Psoas muscle (tissue), 8 donors: ENCODE results near the gene ZNF521. TPM values are rescaled to one million over a fixed set of nuclear protein-coding genes. Genes with fewer than 3 reads are reported as not detected.
A peak's percentile ranks its signal among the peaks of the same experiment; 100 is the strongest.

Experiments used
- ATAC-seq, 4 donors: fragments of 200-7000 bp; cut with Tn5 transposase; one replicate each; pipeline ENCODE4 v1.9.1; 2020; ENCODE audit warnings: moderate library complexity in 3 of 4, mild to moderate bottlenecking in 2 of 4
- DNase-seq, 2 donors: peaks; one replicate each; pipeline ENCODE4 v3.0.0-alpha.2; 2020
- H3K27ac ChIP-seq: fragments of 200-600 bp; one replicate; pipeline ENCODE4 v1.8.0; 2022
- H3K27me3 ChIP-seq, 3 donors: fragments of 200-600 bp in 1 of 3; one replicate each; pipeline versions ENCODE4 v1.6.1 to v1.8.0; 2013 to 2022; ENCODE audit warnings: low read length in 2 of 3, mild to moderate bottlenecking in 2 of 3, moderate library complexity in 1 of 3; ENCODE audit not compliant: insufficient read depth in 3 of 3
- H3K36me3 ChIP-seq, 2 donors: fragments of 200-600 bp in 1 of 2; one replicate each; pipeline versions ENCODE4 v1.6.1 to v1.8.0; 2013 to 2022; ENCODE audit warnings: low read depth in 1 of 2, mild to moderate bottlenecking in 1 of 2, moderate library complexity in 1 of 2; ENCODE audit not compliant: insufficient read depth in 1 of 2
- H3K4me1 ChIP-seq: fragments of 200-600 bp; one replicate; pipeline ENCODE4 v1.8.0; 2022
- H3K4me3 ChIP-seq: fragments of 200-600 bp; one replicate; pipeline ENCODE4 v1.8.0; 2022; ENCODE audit warnings: mild to moderate bottlenecking
- H3K9me3 ChIP-seq: fragments of 200-600 bp; one replicate; pipeline ENCODE4 v1.8.0; 2022
- WGBS, 3 donors: extraction: QIAGEN DNeasy Blood & Tissue Kit; methylation state at CpG; one replicate each; pipeline versions ENCODE4 v1.1.6 to v1.1.7; 2013; 5-methylcytosine and 5-hydroxymethylcytosine counted together
- intact Hi-C, 2 donors: fragments of 100-400 bp; cut with DNase I; formaldehyde crosslinking; loops; one replicate each; pipeline versions ENCODE4 v1.11.0 to v1.14.2; 2022
- polyA plus RNA-seq, 3 donors: library from polyadenylated mRNA; stranded (reverse); fragments of 200-250 nt; gene quantifications; one replicate each; pipeline ENCODE4 v1.2.3, GENCODE V29; 2013
- total RNA-seq, 4 donors: library from RNA; stranded (reverse); fragmentation: NEBNext Ultra II Directional in 2 of 4; extraction: Animal tissue kit (Norgen Biotek cat#: 25700) in 2 of 4; gene quantifications; one replicate each; pipeline versions ENCODE4 v1.2.1 to v1.2.4, GENCODE V29; 2021 to 2023
- TF ChIP-seq, protein P1 (sequence below): fragments of 200-600 bp; IDR thresholded peaks from one replicate; pipeline ENCODE4 v1.8.0; 2022; ENCODE audit warnings: antibody characterized with exemption
- donor health status: healthy with polysubstance abuse.
- donor health status: DM: no; HTN: no; CAD: no; lungs with moderate emphysema.
- donor health status: Bipolar disorder and iron deficiency.
- donor health status: healthy.
- donor health status: DM: yes; HTN: yes; CAD: no.
- donor health status: DM: no; HTN: no; CAD: no.
- donor health status: DM: no; HTN: no; CAD: no.
- donor health status: DM: yes; HTN: yes; CAD: no.

The ZNF521 gene
- total and polyA plus RNA-seq, 7 donors: 1.8 to 13.2 (median 4.2) TPM

DNA sequence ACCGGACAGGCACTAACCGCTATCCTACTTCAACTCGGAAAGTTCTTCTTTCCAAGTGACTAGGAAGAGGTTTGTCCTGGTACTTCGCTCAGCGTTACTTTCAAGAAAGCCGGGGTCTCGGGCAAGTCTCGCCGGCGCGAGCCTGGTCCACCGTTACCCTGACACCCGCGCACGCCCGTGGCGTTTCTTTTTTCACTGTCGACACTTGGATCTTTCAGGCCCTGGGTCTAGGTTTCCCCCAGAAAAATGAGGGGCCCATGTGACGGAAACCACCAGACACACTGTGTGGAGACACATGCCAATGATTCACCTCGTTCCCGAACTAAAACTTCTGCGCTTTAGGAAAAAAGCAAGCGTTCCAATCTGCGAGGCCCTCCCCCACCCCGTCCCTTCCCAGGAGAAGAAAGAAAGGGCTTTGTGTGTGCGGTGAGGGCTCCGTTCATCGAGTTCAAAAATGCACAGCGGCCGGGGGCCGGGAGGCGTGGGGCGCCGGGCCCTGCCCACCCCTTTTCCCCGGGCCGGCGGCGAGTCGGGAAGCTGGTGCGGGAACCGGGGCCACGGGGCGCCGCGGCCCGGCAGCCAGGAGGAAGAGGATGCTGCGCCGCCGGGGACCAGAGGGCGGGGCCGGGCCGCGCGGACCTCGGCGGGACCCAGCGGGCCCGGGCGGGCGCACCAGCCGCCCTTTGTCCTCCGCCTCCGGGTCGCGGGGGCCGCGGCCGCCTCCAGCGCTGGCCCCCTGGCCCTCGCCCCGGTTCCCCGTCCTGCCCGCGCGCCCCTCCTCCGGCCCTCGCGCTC is 2.6 kb downstream of the ZNF521 start:
- Histone ChIP-seq H3K27me3 (no peaks in the 10 kb centered on the region), H3K4me3 (peak overlapping the region; percentile 88), H3K4me1 (peaks cover 31% of the 10 kb centered on the region), H3K27ac (peak overlapping the region; percentile 93), H3K36me3 (no peaks in the 10 kb centered on the region), H3K9me3 (no peaks in the 10 kb centered on the region)
- 0 to 1% (median 1%) methylated on average over 45 to 78 of the region's 78 CpGs for WGBS, 3 donors
- intact Hi-C loops: loop anchor here (1.0 to 10.0 kb wide), 2 partner anchors 50 to 365 kb away; no protein-coding TSS in a partner anchor
- ATAC-seq (peak; percentile 32 to 40 (median 38)), DNase-seq (peak; percentile 55 to 58)
- TF ChIP-seq, protein P1, sequence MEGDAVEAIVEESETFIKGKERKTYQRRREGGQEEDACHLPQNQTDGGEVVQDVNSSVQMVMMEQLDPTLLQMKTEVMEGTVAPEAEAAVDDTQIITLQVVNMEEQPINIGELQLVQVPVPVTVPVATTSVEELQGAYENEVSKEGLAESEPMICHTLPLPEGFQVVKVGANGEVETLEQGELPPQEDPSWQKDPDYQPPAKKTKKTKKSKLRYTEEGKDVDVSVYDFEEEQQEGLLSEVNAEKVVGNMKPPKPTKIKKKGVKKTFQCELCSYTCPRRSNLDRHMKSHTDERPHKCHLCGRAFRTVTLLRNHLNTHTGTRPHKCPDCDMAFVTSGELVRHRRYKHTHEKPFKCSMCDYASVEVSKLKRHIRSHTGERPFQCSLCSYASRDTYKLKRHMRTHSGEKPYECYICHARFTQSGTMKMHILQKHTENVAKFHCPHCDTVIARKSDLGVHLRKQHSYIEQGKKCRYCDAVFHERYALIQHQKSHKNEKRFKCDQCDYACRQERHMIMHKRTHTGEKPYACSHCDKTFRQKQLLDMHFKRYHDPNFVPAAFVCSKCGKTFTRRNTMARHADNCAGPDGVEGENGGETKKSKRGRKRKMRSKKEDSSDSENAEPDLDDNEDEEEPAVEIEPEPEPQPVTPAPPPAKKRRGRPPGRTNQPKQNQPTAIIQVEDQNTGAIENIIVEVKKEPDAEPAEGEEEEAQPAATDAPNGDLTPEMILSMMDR: no peak

DNA sequence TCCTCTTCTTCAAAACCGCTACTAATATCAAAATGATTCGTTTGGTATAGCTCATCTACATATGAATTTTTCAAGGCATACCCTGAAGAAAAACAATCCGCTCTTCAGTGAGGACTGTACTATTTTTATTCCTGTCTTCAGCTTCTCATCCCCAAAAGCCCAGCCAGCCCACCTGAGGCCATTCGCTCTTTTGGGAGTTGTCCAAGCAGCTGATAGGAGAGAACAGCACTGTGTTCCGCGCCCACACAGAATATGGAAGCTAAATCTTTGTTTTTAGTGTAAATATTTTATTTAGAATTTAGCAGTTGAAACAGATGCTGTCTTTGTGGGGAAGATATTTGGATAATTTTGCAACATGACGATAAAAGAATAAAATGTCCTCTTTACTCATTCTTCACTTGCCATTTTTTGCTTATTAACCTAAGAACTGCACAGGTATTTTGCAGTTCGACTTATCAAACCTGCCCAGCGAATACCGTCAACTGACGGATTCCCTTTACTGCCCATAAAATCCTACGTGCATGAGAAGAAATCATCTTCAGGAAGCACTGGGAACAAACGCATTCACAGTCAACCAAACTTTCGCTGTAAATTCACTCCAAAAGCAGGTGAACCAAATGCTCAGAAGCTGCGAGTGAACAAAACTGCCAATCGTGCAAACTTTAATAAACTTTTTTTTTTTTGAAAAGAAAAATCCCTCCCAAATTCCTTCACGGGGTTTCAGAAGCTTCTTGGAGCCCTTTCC is 3.4 kb downstream of the ZNF521 start:
- intact Hi-C loops: loop anchor here (1.0 to 10.0 kb wide), 2 partner anchors 49 to 364 kb away; no protein-coding TSS in a partner anchor
- DNase-seq (no peak), ATAC-seq (no peak)
- no peaks in the 10 kb centered on the region for H3K36me3 ChIP-seq
- H3K4me3 ChIP-seq: peak overlapping the region; percentile 88
- TF ChIP-seq, protein P1: no peak
- H3K9me3 ChIP-seq: no peaks in the 10 kb centered on the region
- H3K27ac ChIP-seq: peak overlapping the region; percentile 93
- peaks cover 31% of the 10 kb centered on the region for H3K4me1 ChIP-seq
- 16 to 28% (median 22%) methylated on average over 17 of the region's 17 CpGs for WGBS, 3 donors
- H3K27me3 ChIP-seq: no peaks in the 10 kb centered on the region

DNA sequence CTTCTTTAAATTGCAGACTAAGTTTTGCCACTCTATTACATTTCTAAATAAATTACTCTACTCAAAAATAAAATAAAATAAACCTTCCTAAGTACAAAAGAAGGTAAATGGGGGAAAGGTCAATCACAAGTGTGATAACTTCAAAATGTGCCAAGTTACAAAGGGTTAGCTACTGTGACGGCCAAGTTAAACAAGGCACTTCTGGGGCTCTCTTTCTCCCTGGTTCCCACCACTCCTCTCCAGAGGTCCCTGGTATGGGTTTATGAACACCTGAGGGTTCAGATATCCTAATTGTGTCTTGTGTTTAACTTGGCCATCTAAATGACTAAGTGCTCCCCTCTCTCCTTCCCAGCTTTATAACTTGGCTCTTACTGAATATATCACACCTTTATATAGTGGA is 5.4 kb downstream of the ZNF521 start:
- no peak for ATAC-seq
- H3K27me3 ChIP-seq: no peaks in the 10 kb centered on the region

DNA sequence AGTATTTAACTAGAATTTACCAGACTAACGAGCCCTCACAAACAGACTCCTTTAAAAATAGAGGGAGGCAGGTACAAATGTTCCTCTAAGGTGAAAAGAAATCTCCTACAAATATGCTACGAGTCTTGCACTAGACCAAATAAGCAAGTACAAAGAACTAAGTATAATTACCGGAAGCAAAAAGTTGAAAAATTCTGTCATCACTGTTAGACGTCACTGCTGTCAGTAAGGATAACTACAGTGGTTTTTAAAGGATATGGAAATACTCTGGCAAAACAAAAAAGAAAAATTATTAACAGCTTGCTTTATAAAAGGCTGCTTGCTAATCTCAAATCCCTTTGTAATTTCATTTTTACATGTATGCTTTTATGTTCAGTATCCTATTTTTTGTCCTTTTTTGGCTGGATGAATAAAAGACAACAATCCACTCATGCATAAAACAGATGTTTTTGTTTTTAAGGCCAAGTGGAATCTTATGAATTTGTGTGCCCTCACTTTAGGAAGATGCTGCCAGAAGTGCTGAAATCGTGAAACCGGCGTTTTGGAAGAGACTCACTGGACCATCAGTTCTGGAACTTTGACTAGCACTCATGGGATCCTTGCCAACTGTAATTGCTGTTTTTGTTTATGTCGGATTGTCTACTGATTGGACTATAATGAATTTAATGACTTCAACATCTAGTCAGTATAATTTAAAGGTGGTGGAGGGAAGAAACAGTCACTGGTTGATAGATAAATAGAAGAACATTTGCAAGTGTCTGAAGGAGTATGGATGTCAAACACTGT is 6.7 kb downstream of the ZNF521 start:
- Histone ChIP-seq H3K4me1 (peaks cover 31% of the 10 kb centered on the region), H3K27ac (no peak overlapping the region), H3K4me3 (no peak overlapping the region), H3K27me3 (no peaks in the 10 kb centered on the region), H3K36me3 (no peaks in the 10 kb centered on the region), H3K9me3 (no peaks in the 10 kb centered on the region)
- DNase-seq (no peak), ATAC-seq (no peak)
- TF ChIP-seq, protein P1: no peak
- WGBS, 3 donors: 25 to 35% (median 34%) methylated on average over 8 of the region's 8 CpGs
- intact Hi-C loops: loop anchor here in 1 of 2 donors (10.0 kb wide), 1 partner anchor 360 kb away; no protein-coding TSS in a partner anchor

More for the DNA sequence above, 5.4 kb downstream of the ZNF521 start:
- no peak overlapping the region for H3K27ac ChIP-seq
- no peak for DNase-seq
- intact Hi-C loops: loop anchor here in 1 of 2 donors (10.0 kb wide), 1 partner anchor 362 kb away; no protein-coding TSS in a partner anchor
- no peaks in the 10 kb centered on the region for H3K36me3 ChIP-seq
- no peak overlapping the region for H3K4me3 ChIP-seq
- H3K9me3 ChIP-seq: no peaks in the 10 kb centered on the region
- 28 to 54% (median 48%) methylated on average over 1 of the region's 1 CpG for WGBS, 3 donors
- TF ChIP-seq, protein P1: no peak
- peaks cover 31% of the 10 kb centered on the region for H3K4me1 ChIP-seq
